Neural cell (in vitro differentiated cells): ENCODE measurements around the gene PRORP. TPM values are rescaled to one million over a fixed set of nuclear protein-coding genes. Genes with fewer than 3 reads are reported as not detected.

Experiments used
- H2AFZ ChIP-seq: fragments of 200-600, 300-800 bp; sonication (generic), shearing (Covaris generic); 2 replicates; pipeline ENCODE4 v1.6.0; 2014; ENCODE audit warnings: low read depth, mild to moderate bottlenecking, antibody characterized with exemption, low read length, moderate library complexity
- H3F3A ChIP-seq: fragments of 200-600 bp; shearing (Covaris generic); 2 replicates; pipeline ENCODE4 v1.6.1; 2016; ENCODE audit warnings: mild to moderate bottlenecking, moderate library complexity, mixed read lengths, antibody characterized with exemption, low read length; ENCODE audit not compliant: insufficient read depth, poor library complexity, severe bottlenecking
- H3K27ac ChIP-seq: fragments of 200-600, 300-800 bp; sonication (generic), shearing (Covaris generic); 2 replicates; pipeline ENCODE4 v1.5.1; 2014; ENCODE audit warnings: mild to moderate bottlenecking, low read length, moderate library complexity
- H3K27me3 ChIP-seq: fragments of 300-800, 200-600 bp; sonication (generic), shearing (Covaris generic); 2 replicates; pipeline ENCODE4 v1.6.0; 2014; ENCODE audit warnings: mild to moderate bottlenecking, low read depth, low read length, moderate library complexity; ENCODE audit not compliant: insufficient read depth
- H3K36me3 ChIP-seq: fragments of 300-800, 200-600 bp; sonication (generic), shearing (Covaris generic); 2 replicates; pipeline ENCODE4 v1.5.1; 2014; ENCODE audit warnings: mild to moderate bottlenecking, antibody characterized with exemption, low read length, moderate library complexity; ENCODE audit not compliant: insufficient read depth
- H3K4me2 ChIP-seq: fragments of 300-800, 200-600 bp; sonication (generic), shearing (Covaris generic); 2 replicates; pipeline ENCODE4 v1.6.0; 2014; ENCODE audit warnings: mild to moderate bottlenecking, low read length
- H3K4me3 ChIP-seq: fragments of 300-800, 200-600 bp; sonication (generic), shearing (Covaris generic); 2 replicates; pipeline ENCODE4 v1.5.1; 2014; ENCODE audit warnings: mild to moderate bottlenecking, low read length, moderate library complexity
- H3K79me2 ChIP-seq: fragments of 200-600 bp; shearing (Covaris generic); replicated peaks from 2 replicates; pipeline ENCODE4 v1.6.0; 2014; ENCODE audit warnings: mild to moderate bottlenecking, low read length, moderate library complexity; ENCODE audit not compliant: insufficient read depth
- H3K9ac ChIP-seq: fragments of 300-800, 200-600 bp; sonication (generic), shearing (Covaris generic); 2 replicates; pipeline ENCODE4 v1.6.1; 2016; ENCODE audit warnings: mild to moderate bottlenecking, low read length, mixed read lengths
- H3K9me2 ChIP-seq: fragments of 200-600 bp; shearing (Covaris generic); 2 replicates; pipeline ENCODE4 v1.6.1; 2016; ENCODE audit warnings: mild to moderate bottlenecking, low read length, mixed read lengths; ENCODE audit not compliant: insufficient read depth
- H3K9me3 ChIP-seq: fragments of 200-600, 300-800 bp; sonication (generic), shearing (Covaris generic); 2 replicates; pipeline ENCODE4 v1.6.1; 2016; ENCODE audit warnings: mild to moderate bottlenecking, mixed run types, low read length, moderate library complexity, mixed read lengths
- H4K20me1 ChIP-seq: fragments of 200-600 bp; shearing (Covaris generic); 2 replicates; pipeline ENCODE4 v1.6.1; 2016; ENCODE audit warnings: mild to moderate bottlenecking, mixed run types; ENCODE audit not compliant: insufficient read depth
- EP300 ChIP-seq: fragments of 450-650 bp; conservative IDR thresholded peaks from 2 replicates; pipeline ENCODE4 v1.6.1; 2014; ENCODE audit warnings: antibody characterized with exemption, mild to moderate bottlenecking, moderate library complexity; ENCODE audit not compliant: poor library complexity, severe bottlenecking
- EZH2 ChIP-seq: fragments of 200-600, 300-800 bp; shearing (Covaris generic), sonication (generic); IDR thresholded peaks from 2 replicates; pipeline ENCODE4 v1.6.1; 2014; ENCODE audit warnings: antibody characterized with exemption, low read length, borderline replicate concordance, mild to moderate bottlenecking; ENCODE audit not compliant: insufficient read depth, poor library complexity, severe bottlenecking
- MXI1 ChIP-seq: fragments of 450-650 bp; conservative IDR thresholded peaks from 2 replicates; pipeline ENCODE4 v1.6.1; 2014; ENCODE audit warnings: antibody characterized with exemption, mild to moderate bottlenecking; ENCODE audit not compliant: poor library complexity, severe bottlenecking
- POLR2AphosphoS5 ChIP-seq: IDR thresholded peaks from 2 replicates; pipeline ENCODE4 v1.6.1; 2012
- RAD21 ChIP-seq: fragments of 450-650 bp; conservative IDR thresholded peaks from 2 replicates; pipeline ENCODE4 v1.6.1; 2014; ENCODE audit warnings: antibody characterized with exemption, mild to moderate bottlenecking, moderate library complexity
- SMC3 ChIP-seq: fragments of 450-650 bp; conservative IDR thresholded peaks from 2 replicates; pipeline ENCODE4 v1.6.1; 2014; ENCODE audit warnings: antibody characterized with exemption, mild to moderate bottlenecking, moderate library complexity; ENCODE audit not compliant: poor library complexity
- TAF1 ChIP-seq: IDR thresholded peaks from 2 replicates; pipeline ENCODE4 v1.6.1; 2012; ENCODE audit warnings: low read depth
- polyA plus RNA-seq: library from polyadenylated mRNA; depleted of rRNA; stranded (reverse); fragments of >200 nt; gene quantifications from 2 replicates; pipeline ENCODE4 v1.2.3, GENCODE V29; 2014
- TF ChIP-seq, protein P1 (sequence below): fragments of 450-650 bp; IDR thresholded peaks from 2 replicates; pipeline ENCODE4 v1.5.1; 2014; ENCODE audit warnings: antibody characterized with exemption, mild to moderate bottlenecking, moderate library complexity; ENCODE audit not compliant: poor library complexity, severe bottlenecking
- TF ChIP-seq, protein P2 (sequence below): IDR thresholded peaks from 2 replicates; pipeline ENCODE4 v1.6.1; 2012; ENCODE audit warnings: borderline replicate concordance

PRORP gene
- polyA plus RNA-seq, 1 donor from 2014 or later: 35.4 TPM

- Histone ChIP-seq H3K27me3 (no peaks in the 10 kb centered on the region), H3K27ac (no peak overlapping the region), H3K9me2 (no peaks in the 10 kb centered on the region), H3K79me2 (no peaks in the 10 kb centered on the region), H3K9ac (no peak overlapping the region), H3F3A (no peaks in the 10 kb centered on the region), H3K9me3 (no peaks in the 10 kb centered on the region), H2AFZ (no peak overlapping the region), H3K36me3 (no peaks in the 10 kb centered on the region), H4K20me1 (no peaks in the 10 kb centered on the region), H3K4me2 (no peak overlapping the region), H3K4me3 (no peak overlapping the region)
- TF ChIP-seq, protein P1, sequence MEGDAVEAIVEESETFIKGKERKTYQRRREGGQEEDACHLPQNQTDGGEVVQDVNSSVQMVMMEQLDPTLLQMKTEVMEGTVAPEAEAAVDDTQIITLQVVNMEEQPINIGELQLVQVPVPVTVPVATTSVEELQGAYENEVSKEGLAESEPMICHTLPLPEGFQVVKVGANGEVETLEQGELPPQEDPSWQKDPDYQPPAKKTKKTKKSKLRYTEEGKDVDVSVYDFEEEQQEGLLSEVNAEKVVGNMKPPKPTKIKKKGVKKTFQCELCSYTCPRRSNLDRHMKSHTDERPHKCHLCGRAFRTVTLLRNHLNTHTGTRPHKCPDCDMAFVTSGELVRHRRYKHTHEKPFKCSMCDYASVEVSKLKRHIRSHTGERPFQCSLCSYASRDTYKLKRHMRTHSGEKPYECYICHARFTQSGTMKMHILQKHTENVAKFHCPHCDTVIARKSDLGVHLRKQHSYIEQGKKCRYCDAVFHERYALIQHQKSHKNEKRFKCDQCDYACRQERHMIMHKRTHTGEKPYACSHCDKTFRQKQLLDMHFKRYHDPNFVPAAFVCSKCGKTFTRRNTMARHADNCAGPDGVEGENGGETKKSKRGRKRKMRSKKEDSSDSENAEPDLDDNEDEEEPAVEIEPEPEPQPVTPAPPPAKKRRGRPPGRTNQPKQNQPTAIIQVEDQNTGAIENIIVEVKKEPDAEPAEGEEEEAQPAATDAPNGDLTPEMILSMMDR: no peak
- TF ChIP-seq POLR2AphosphoS5: no peak
- TF ChIP-seq EZH2: no peak
- TF ChIP-seq MXI1: no peak
- no peak for TF ChIP-seq RAD21
- TF ChIP-seq, protein P2, sequence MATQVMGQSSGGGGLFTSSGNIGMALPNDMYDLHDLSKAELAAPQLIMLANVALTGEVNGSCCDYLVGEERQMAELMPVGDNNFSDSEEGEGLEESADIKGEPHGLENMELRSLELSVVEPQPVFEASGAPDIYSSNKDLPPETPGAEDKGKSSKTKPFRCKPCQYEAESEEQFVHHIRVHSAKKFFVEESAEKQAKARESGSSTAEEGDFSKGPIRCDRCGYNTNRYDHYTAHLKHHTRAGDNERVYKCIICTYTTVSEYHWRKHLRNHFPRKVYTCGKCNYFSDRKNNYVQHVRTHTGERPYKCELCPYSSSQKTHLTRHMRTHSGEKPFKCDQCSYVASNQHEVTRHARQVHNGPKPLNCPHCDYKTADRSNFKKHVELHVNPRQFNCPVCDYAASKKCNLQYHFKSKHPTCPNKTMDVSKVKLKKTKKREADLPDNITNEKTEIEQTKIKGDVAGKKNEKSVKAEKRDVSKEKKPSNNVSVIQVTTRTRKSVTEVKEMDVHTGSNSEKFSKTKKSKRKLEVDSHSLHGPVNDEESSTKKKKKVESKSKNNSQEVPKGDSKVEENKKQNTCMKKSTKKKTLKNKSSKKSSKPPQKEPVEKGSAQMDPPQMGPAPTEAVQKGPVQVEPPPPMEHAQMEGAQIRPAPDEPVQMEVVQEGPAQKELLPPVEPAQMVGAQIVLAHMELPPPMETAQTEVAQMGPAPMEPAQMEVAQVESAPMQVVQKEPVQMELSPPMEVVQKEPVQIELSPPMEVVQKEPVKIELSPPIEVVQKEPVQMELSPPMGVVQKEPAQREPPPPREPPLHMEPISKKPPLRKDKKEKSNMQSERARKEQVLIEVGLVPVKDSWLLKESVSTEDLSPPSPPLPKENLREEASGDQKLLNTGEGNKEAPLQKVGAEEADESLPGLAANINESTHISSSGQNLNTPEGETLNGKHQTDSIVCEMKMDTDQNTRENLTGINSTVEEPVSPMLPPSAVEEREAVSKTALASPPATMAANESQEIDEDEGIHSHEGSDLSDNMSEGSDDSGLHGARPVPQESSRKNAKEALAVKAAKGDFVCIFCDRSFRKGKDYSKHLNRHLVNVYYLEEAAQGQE: no peak
- TF ChIP-seq TAF1: no peak
- no peak for TF ChIP-seq SMC3
- no peak for TF ChIP-seq EP300
Measured at GRCh38 chr14:35138585-35138984, 16.2 kb downstream of the PRORP start.

- H3K4me2 ChIP-seq: no peak overlapping the region
- no peak overlapping the region for H3K27ac ChIP-seq
- TF ChIP-seq, protein P1: peak; percentile 72
- TF ChIP-seq, protein P2: no peak
- TF ChIP-seq RAD21: peak; percentile 77
- TF ChIP-seq SMC3: peak; percentile 81
- H3K27me3 ChIP-seq: no peaks in the 10 kb centered on the region
- no peaks in the 10 kb centered on the region for H3K36me3 ChIP-seq
- H3K9me2 ChIP-seq: no peaks in the 10 kb centered on the region
- no peaks in the 10 kb centered on the region for H4K20me1 ChIP-seq
- no peak overlapping the region for H3K9ac ChIP-seq
- H3F3A ChIP-seq: no peaks in the 10 kb centered on the region
- H3K4me3 ChIP-seq: no peak overlapping the region
- H3K9me3 ChIP-seq: no peaks in the 10 kb centered on the region
- H2AFZ ChIP-seq: no peak overlapping the region
- no peaks in the 10 kb centered on the region for H3K79me2 ChIP-seq
Measured at GRCh38 chr14:35140718-35141581, 18.6 kb downstream of the PRORP start.
